HepG2 (cell line): Measurements from ENCODE around the gene BSN. TPM values are rescaled to one million over a fixed set of nuclear protein-coding genes. Genes with fewer than 3 reads are reported as not detected.

Experiments used
- ATAC-seq: fragments of 200-7000 bp; cut with Tn5 transposase; 3 replicates; pipeline ENCODE4 v1.9.1; 2020; ENCODE audit warnings: mild to moderate bottlenecking, moderate library complexity
- BruUV-seq: library from RNA; stranded (reverse); fragments of 400-500 nt; replicated peaks from 2 replicates; lab custom pipeline; 2021; lab: Mats Ljungman, UMichigan
- CTCF ChIA-PET: fragments of 300-600 bp; formaldehyde crosslinking; extraction: SDS; loops from one replicate; lab custom pipeline; 2021; ENCODE audit warnings: low total read pairs, inconsistent platforms, low intra/inter-chr PET ratio; lab: Yijun Ruan, JAX
- POLR2A ChIA-PET: fragments of 350-600 bp; sonication (Branson Sonifier 250); formaldehyde crosslinking; loops from one replicate; lab custom pipeline; 2020; ENCODE audit warnings: antibody characterized with exemption, inconsistent platforms; lab: Yijun Ruan, JAX
- DNase-seq: peaks from one replicate; pipeline ENCODE4 v3.0.0-alpha.2; 2015; ENCODE audit warnings: low spot score
- FAIRE-seq: peaks from 3 replicates; lab custom pipeline; 2011; peaks lifted over from hg19 to GRCh38; lab: Jason Lieb, UNC
- H2AFZ ChIP-seq: one replicate; pipeline ENCODE4 v1.6.1; 2011; ENCODE audit warnings: low read length, inconsistent platforms
- H3K27ac ChIP-seq: fragments of 300-600 bp; 3 replicates; pipeline ENCODE4 v1.8.0; 2011; ENCODE audit warnings: mixed run types, mild to moderate bottlenecking, mixed read lengths, low read length, inconsistent platforms; ENCODE audit not compliant: insufficient read depth; ENCODE audit errors: extremely low read length
- H3K27me3 ChIP-seq, 2 experiments: fragments of 200-600 bp in 1 of 2; 2 replicates in 1 of 2; 3 replicates in 1 of 2; pipeline versions ENCODE4 v1.6.0 to v1.8.0; 2011; ENCODE audit warnings: low read length in 2 of 2, mild to moderate bottlenecking in 2 of 2, moderate library complexity in 2 of 2, inconsistent platforms in 1 of 2; ENCODE audit not compliant: insufficient read depth in 2 of 2, control insufficient read depth in 1 of 2
- H3K36me3 ChIP-seq, 2 experiments: fragments of 200-600 bp in 1 of 2; replicated peaks in 1 of 2; 2 replicates in 1 of 2; 3 replicates in 1 of 2; pipeline versions ENCODE4 v1.5.1 to v1.8.0; 2011; ENCODE audit warnings: low read length in 2 of 2, inconsistent platforms in 1 of 2; ENCODE audit not compliant: insufficient read depth in 2 of 2, control insufficient read depth in 1 of 2
- H3K4me1 ChIP-seq: 2 replicates; pipeline ENCODE4 v1.5.1; 2012; ENCODE audit warnings: low read length, inconsistent platforms; ENCODE audit not compliant: insufficient read depth
- H3K4me2 ChIP-seq: 2 replicates; pipeline ENCODE4 v1.6.0; 2011; ENCODE audit warnings: low read depth, low read length, inconsistent platforms
- H3K4me3 ChIP-seq, 3 experiments: fragments of 200-600 bp in 1 of 3; sonication (generic), shearing (Covaris generic) in 1 of 3; replicated peaks in 1 of 3; 2 replicates each; pipeline ENCODE4 v1.5.1; 2011 to 2016; ENCODE audit warnings: low read length in 3 of 3, inconsistent platforms in 2 of 3, low read depth in 2 of 3, mild to moderate bottlenecking in 2 of 3, control low read depth in 1 of 3, mixed read lengths in 1 of 3; ENCODE audit not compliant: insufficient read depth in 1 of 3
- H3K79me2 ChIP-seq: one replicate; pipeline ENCODE4 v1.6.1; 2011; ENCODE audit warnings: low read length, inconsistent platforms; ENCODE audit not compliant: insufficient read depth
- H3K9ac ChIP-seq: 2 replicates; pipeline ENCODE4 v1.6.0; 2011; ENCODE audit warnings: mild to moderate bottlenecking, low read depth, low read length, inconsistent platforms; ENCODE audit not compliant: insufficient read depth
- H3K9me3 ChIP-seq: 2 replicates; pipeline ENCODE4 v1.5.1; 2012; ENCODE audit warnings: mild to moderate bottlenecking, low read length
- H4K20me1 ChIP-seq: 2 replicates; pipeline ENCODE4 v1.6.0; 2011; ENCODE audit warnings: inconsistent platforms, mild to moderate bottlenecking, low read length, moderate library complexity; ENCODE audit not compliant: insufficient read depth
- AKNA ChIP-seq: sonication (generic); formaldehyde crosslinking; IDR thresholded peaks from 2 replicates; pipeline ENCODE4 v1.4.0; 2020; ENCODE audit warnings: missing genetic modification reagents, borderline replicate concordance
- BRD4 ChIP-seq: sonication (generic); formaldehyde crosslinking; IDR thresholded peaks from 2 replicates; pipeline ENCODE4 v1.4.0; 2020; ENCODE audit warnings: missing genetic modification reagents
- MXD3 ChIP-seq: IDR thresholded peaks from 2 replicates; pipeline ENCODE4 v1.6.1; 2016; ENCODE audit warnings: mild to moderate bottlenecking, missing biosample characterization, missing genetic modification reagents
- NCOA5 ChIP-seq: sonication (generic); formaldehyde crosslinking; IDR thresholded peaks from 2 replicates; pipeline ENCODE4 v1.4.0; 2020; ENCODE audit warnings: missing genetic modification reagents
- PCBP1 ChIP-seq: fragments of 200-400 bp; formaldehyde crosslinking; IDR thresholded peaks from 2 replicates; pipeline ENCODE4 v1.6.1; 2017; ENCODE audit warnings: mild to moderate bottlenecking, low read depth, low read length, borderline replicate concordance
- TOPORS ChIP-seq: sonication (generic); formaldehyde crosslinking; IDR thresholded peaks from 2 replicates; pipeline ENCODE4 v1.8.0; 2023; ENCODE audit warnings: mild to moderate bottlenecking, missing genetic modification reagents
- YY1 ChIP-seq: IDR thresholded peaks from 2 replicates; pipeline ENCODE4 v1.6.1; 2011; ENCODE audit warnings: low read length, low read depth, moderate library complexity, mild to moderate bottlenecking; ENCODE audit not compliant: insufficient read depth, insufficient replicate concordance
- ZC3H13 ChIP-seq: sonication (generic); formaldehyde crosslinking; IDR thresholded peaks from 2 replicates; pipeline ENCODE4 v1.8.1; 2023; ENCODE audit warnings: mild to moderate bottlenecking, missing genetic modification reagents, moderate library complexity
- WGBS: methylation state at CpG from one replicate; pipeline ENCODE4 v1.1.6; 2017; ENCODE audit warnings: low lambda C conversion rate; 5-methylcytosine and 5-hydroxymethylcytosine counted together
- in situ Hi-C: cut with HindIII; loops from 2 replicates; pipeline ENCODE4 v1.10.0; 2017; ENCODE audit warnings: low pct_unique_long_range_greater_than_20kb; ENCODE audit not compliant: extremely low pct_ligation_motif_present
- intact Hi-C: fragments of 100-400 bp; cut with micrococcal nuclease; formaldehyde crosslinking; loops from one replicate; pipeline ENCODE4 v1.10.0; 2022; ENCODE audit not compliant: unreplicated experiment
- polyA plus RNA-seq, 8 experiments: library from polyadenylated mRNA; depleted of rRNA in 3 of 8; stranded (reverse) in 7 of 8; unstranded in 1 of 8; fragments of >200 nt; fragmentation: Illumina TruSeq in 4 of 8; extraction: Trizol in 4 of 8; gene quantifications; 2 replicates each; pipeline versions ENCODE4 v1.2.1 to v1.2.3, GENCODE V29; 2011 to 2016; ENCODE audit warnings: low read depth in 4 of 8, missing spikeins in 1 of 8, mixed read lengths in 1 of 8; ENCODE audit not compliant: insufficient read depth in 1 of 8
- total RNA-seq, 5 experiments: library from RNA; depleted of rRNA; stranded (reverse); fragments of >200 nt; fragmentation: Illumina TruSeq; extraction: Trizol; gene quantifications; 2 replicates each; pipeline ENCODE4 v1.2.3, GENCODE V29; 2016; ENCODE audit warnings: low read depth in 1 of 5

The BSN gene
- total and polyA plus RNA-seq, 2 of the 13 experiments (the other 11 are each of a cell fraction or from before 2014, with no cell fraction given) = 0.42 to 0.86 TPM

GRCh38 chr3:49513494-49514124 is 40.7 kb upstream of the BSN start:
- ATAC-seq (no peak), DNase-seq (no peak), FAIRE-seq (no peak)
- H3K9me3 ChIP-seq = no peaks in the 10 kb centered on the region
- intact Hi-C loops (no loop called here), in situ Hi-C loops (no loop called here)
- peaks cover 17 to 46% of the 10 kb centered on the region in 2 experiments; a peak in 4 of 5 replicates for H3K36me3 ChIP-seq
- no peak overlapping the region for H3K4me3 ChIP-seq
- peaks cover 11% of the 10 kb centered on the region for H3K4me1 ChIP-seq
- TF ChIP-seq ZC3H13 (CRISPR knock-in tag) = no peak
- no peak for TF ChIP-seq TOPORS (CRISPR knock-in tag)
- TF ChIP-seq AKNA (CRISPR knock-in tag) = no peak
- no peak for TF ChIP-seq MXD3 (CRISPR knock-in tag)
- no peak for TF ChIP-seq PCBP1
- no peak for TF ChIP-seq YY1
- no peak for TF ChIP-seq BRD4 (CRISPR knock-in tag)
- no peak for TF ChIP-seq NCOA5 (CRISPR knock-in tag)
- WGBS = 100% methylated on average over 4 of the region's 4 CpGs
- H4K20me1 ChIP-seq = no peaks in the 10 kb centered on the region; the same call in none of the 2 replicates
- no peaks in the 10 kb centered on the region for H3K27me3 ChIP-seq
- peaks cover 5% of the 10 kb centered on the region for H3K79me2 ChIP-seq
- POLR2A ChIA-PET = interaction anchor here (1.1 to 1.4 kb wide), 2 partner anchors 10 to 13 kb away, joined by 3 to 4 read pairs; no protein-coding TSS in a partner anchor
- H3K9ac ChIP-seq = no peak overlapping the region
- H3K4me2 ChIP-seq = no peak overlapping the region
- no peak overlapping the region for H3K27ac ChIP-seq
- CTCF ChIA-PET = no interaction called here
- no TSS peak for BruUV-seq
- H2AFZ ChIP-seq = no peak overlapping the region
